NT2/D1 (cell line): ENCODE measurements around the gene PPBP.

Source experiments
- DNase-seq: peaks from one replicate; pipeline ENCODE4 v3.0.0-alpha.2; 2011; ENCODE audit warnings: low read depth, low spot score
- H3K27me3 ChIP-seq: 2 replicates; pipeline ENCODE4 v1.6.0; 2011; ENCODE audit warnings: mild to moderate bottlenecking; ENCODE audit not compliant: insufficient read length, insufficient read depth
- H3K36me3 ChIP-seq: 2 replicates; pipeline ENCODE4 v1.6.1; 2011; ENCODE audit warnings: mild to moderate bottlenecking, low read length, mixed read lengths; ENCODE audit not compliant: insufficient read depth, insufficient read length
- H3K4me1 ChIP-seq: 2 replicates; pipeline ENCODE4 v1.5.1; 2011; ENCODE audit not compliant: insufficient read depth, insufficient read length
- H3K4me3 ChIP-seq: 2 replicates; pipeline ENCODE4 v1.5.1; 2011; ENCODE audit warnings: low read depth; ENCODE audit not compliant: insufficient read length
- H3K9ac ChIP-seq: 2 replicates; pipeline ENCODE4 v1.6.0; 2011; ENCODE audit warnings: low read depth; ENCODE audit not compliant: insufficient read length
- H3K9me3 ChIP-seq: 2 replicates; pipeline ENCODE4 v1.5.1; 2011; ENCODE audit warnings: mild to moderate bottlenecking, low read length; ENCODE audit not compliant: insufficient read depth
- SUZ12 ChIP-seq: IDR thresholded peaks from 2 replicates; pipeline ENCODE4 v1.6.1; 2011; ENCODE audit not compliant: insufficient read length, insufficient read depth; ENCODE audit errors: extremely low read depth
- YY1 ChIP-seq: IDR thresholded peaks from 2 replicates; pipeline ENCODE4 v1.6.1; 2011; ENCODE audit not compliant: insufficient read length, insufficient read depth
- ZNF274 ChIP-seq: IDR thresholded peaks from 2 replicates; pipeline ENCODE4 v1.6.1; 2011; ENCODE audit warnings: mild to moderate bottlenecking, low read depth, low read length

Gene PPBP

GRCh38 chr4:74021601-74022000 is 33.6 kb upstream of the PPBP start:
- Histone ChIP-seq H3K36me3 (no peaks in the 10 kb centered on the region), H3K9ac (no peak overlapping the region), H3K9me3 (no peaks in the 10 kb centered on the region), H3K27me3 (no peaks in the 10 kb centered on the region), H3K4me1 (no peaks in the 10 kb centered on the region), H3K4me3 (no peak overlapping the region)
- no peak for DNase-seq
- TF ChIP-seq SUZ12: no peak
- no peak for TF ChIP-seq YY1
- TF ChIP-seq ZNF274: no peak

- Histone ChIP-seq H3K9ac (no peak overlapping the region), H3K36me3 (no peaks in the 10 kb centered on the region), H3K4me1 (no peaks in the 10 kb centered on the region), H3K4me3 (no peak overlapping the region), H3K9me3 (no peaks in the 10 kb centered on the region), H3K27me3 (no peaks in the 10 kb centered on the region)
- TF ChIP-seq ZNF274: no peak
- TF ChIP-seq SUZ12: no peak
- no peak for TF ChIP-seq YY1
- no peak for DNase-seq
These were observed 30.8 kb upstream of the PPBP start for GRCh38 chr4:74018771-74019170.

- H3K36me3 ChIP-seq: no peaks in the 10 kb centered on the region
- no peak overlapping the region for H3K4me3 ChIP-seq
- H3K9me3 ChIP-seq: no peaks in the 10 kb centered on the region
- no peak for DNase-seq
- H3K9ac ChIP-seq: no peak overlapping the region
- H3K27me3 ChIP-seq: no peaks in the 10 kb centered on the region
- no peaks in the 10 kb centered on the region for H3K4me1 ChIP-seq
- no peak for TF ChIP-seq ZNF274
These were observed 30.1 kb upstream of the PPBP start for GRCh38 chr4:74018116-74018515.

GRCh38 chr4:74016068-74016467 is 28.1 kb upstream of the PPBP start:
- DNase-seq: no peak
- Histone ChIP-seq H3K9me3 (no peaks in the 10 kb centered on the region), H3K4me1 (no peaks in the 10 kb centered on the region), H3K4me3 (no peak overlapping the region), H3K36me3 (no peaks in the 10 kb centered on the region), H3K9ac (no peak overlapping the region), H3K27me3 (no peaks in the 10 kb centered on the region)
- TF ChIP-seq YY1 (no peak), SUZ12 (no peak), ZNF274 (no peak)

GRCh38 chr4:74015126-74015780 is 27.3 kb upstream of the PPBP start:
- Histone ChIP-seq H3K27me3 (no peaks in the 10 kb centered on the region), H3K36me3 (no peaks in the 10 kb centered on the region), H3K9ac (no peak overlapping the region), H3K9me3 (no peaks in the 10 kb centered on the region), H3K4me3 (no peak overlapping the region), H3K4me1 (no peaks in the 10 kb centered on the region)
- TF ChIP-seq SUZ12 (no peak), YY1 (no peak), ZNF274 (no peak)
- no peak for DNase-seq

- no peak for DNase-seq
- H3K27me3 ChIP-seq: no peaks in the 10 kb centered on the region
- H3K9ac ChIP-seq: no peak overlapping the region
- H3K9me3 ChIP-seq: no peaks in the 10 kb centered on the region
- H3K4me1 ChIP-seq: no peaks in the 10 kb centered on the region
- no peak overlapping the region for H3K4me3 ChIP-seq
- no peaks in the 10 kb centered on the region for H3K36me3 ChIP-seq
- TF ChIP-seq YY1: no peak
- TF ChIP-seq ZNF274: no peak
- TF ChIP-seq SUZ12: no peak
These were observed 26.3 kb upstream of the PPBP start for GRCh38 chr4:74014332-74014731.

- H3K9ac ChIP-seq: no peak overlapping the region
- H3K9me3 ChIP-seq: no peaks in the 10 kb centered on the region
- H3K4me1 ChIP-seq: no peaks in the 10 kb centered on the region
- no peaks in the 10 kb centered on the region for H3K36me3 ChIP-seq
- no peaks in the 10 kb centered on the region for H3K27me3 ChIP-seq
- TF ChIP-seq YY1: no peak
- no peak for TF ChIP-seq ZNF274
- no peak for TF ChIP-seq SUZ12
- no peak overlapping the region for H3K4me3 ChIP-seq
- no peak for DNase-seq
These were observed 25.3 kb upstream of the PPBP start for GRCh38 chr4:74013264-74013663.
